ENCODE results near the gene NRG2. TPM values are rescaled to one million over a fixed set of nuclear protein-coding genes. Genes with fewer than 3 reads are reported as not detected.

NRG2 gene
- total RNA-seq, 2 experiments from 2014 or later = 0.08 to 0.17 TPM

GRCh38 chr5:139985733-139986132 lies 57.4 kb downstream of the NRG2 start:
- TF ChIP-seq, protein P1, sequence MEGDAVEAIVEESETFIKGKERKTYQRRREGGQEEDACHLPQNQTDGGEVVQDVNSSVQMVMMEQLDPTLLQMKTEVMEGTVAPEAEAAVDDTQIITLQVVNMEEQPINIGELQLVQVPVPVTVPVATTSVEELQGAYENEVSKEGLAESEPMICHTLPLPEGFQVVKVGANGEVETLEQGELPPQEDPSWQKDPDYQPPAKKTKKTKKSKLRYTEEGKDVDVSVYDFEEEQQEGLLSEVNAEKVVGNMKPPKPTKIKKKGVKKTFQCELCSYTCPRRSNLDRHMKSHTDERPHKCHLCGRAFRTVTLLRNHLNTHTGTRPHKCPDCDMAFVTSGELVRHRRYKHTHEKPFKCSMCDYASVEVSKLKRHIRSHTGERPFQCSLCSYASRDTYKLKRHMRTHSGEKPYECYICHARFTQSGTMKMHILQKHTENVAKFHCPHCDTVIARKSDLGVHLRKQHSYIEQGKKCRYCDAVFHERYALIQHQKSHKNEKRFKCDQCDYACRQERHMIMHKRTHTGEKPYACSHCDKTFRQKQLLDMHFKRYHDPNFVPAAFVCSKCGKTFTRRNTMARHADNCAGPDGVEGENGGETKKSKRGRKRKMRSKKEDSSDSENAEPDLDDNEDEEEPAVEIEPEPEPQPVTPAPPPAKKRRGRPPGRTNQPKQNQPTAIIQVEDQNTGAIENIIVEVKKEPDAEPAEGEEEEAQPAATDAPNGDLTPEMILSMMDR (IDR thresholded peaks at IDR 0.05) = no peak
- Histone ChIP-seq H3K27me3 (ENCODE audit: control insufficient read depth in 1 of 2, insufficient read depth in 2 of 2, low read length in 2 of 2) (peaks cover 21 to 22% of the 10 kb centered on the region in 2 experiments), H3K4me3 (ENCODE audit: low read length) (no peak overlapping the region), H3K4me1 (ENCODE audit: insufficient read depth, low read length) (no peaks in the 10 kb centered on the region), H3K36me3 (ENCODE audit: insufficient read depth, low read length) (no peaks in the 10 kb centered on the region), H3K27ac (ENCODE audit: low read depth in 1 of 2, low read length in 2 of 2) (no peak overlapping the region), H3K9me3 (ENCODE audit: control insufficient read depth in 1 of 2, insufficient read depth in 1 of 2, low read length in 2 of 2) (no peaks in the 10 kb centered on the region)
- Mint-ChIP-seq H3K9me3 (no peaks in the 10 kb centered on the region), H3K4me3 (no peak overlapping the region), H3K27me3 (peaks cover 44% of the 10 kb centered on the region), H3K4me1 (ENCODE audit: low read depth) (no peaks in the 10 kb centered on the region), H3K36me3 (ENCODE audit: low read depth) (no peaks in the 10 kb centered on the region), H3K27ac (no peak overlapping the region)
- DNase-seq = peak in 1 of 14 experiments; percentile 9
- ChIA-PET CTCF (interaction anchor here (1.6 kb wide), 1 partner anchor 17 kb away, joined by 7 read pairs; no protein-coding TSS in a partner anchor), POLR2A (no interaction called here)
- no peak for ATAC-seq (ENCODE audit: poor library complexity)
- intact Hi-C loops (cut with DNase I, micrococcal nuclease) = no loop called here

- H3K4me3 ChIP-seq (ENCODE audit: low read length) = no peak overlapping the region
- intact Hi-C loops (cut with DNase I, micrococcal nuclease) = no loop called here
- ChIA-PET POLR2A (no interaction called here), CTCF (interaction anchor here (1.6 kb wide), 1 partner anchor 16 kb away, joined by 7 read pairs; no protein-coding TSS in a partner anchor)
- Mint-ChIP-seq H3K27me3 (peaks cover 49% of the 10 kb centered on the region), H3K27ac (no peak overlapping the region), H3K4me3 (no peak overlapping the region), H3K4me1 (ENCODE audit: low read depth) (no peaks in the 10 kb centered on the region), H3K9me3 (no peaks in the 10 kb centered on the region), H3K36me3 (ENCODE audit: low read depth) (no peaks in the 10 kb centered on the region)
- TF ChIP-seq, protein P1 (IDR thresholded peaks at IDR 0.05) = no peak
- H3K36me3 ChIP-seq (ENCODE audit: insufficient read depth, low read length) = no peaks in the 10 kb centered on the region
- no peak overlapping the region for H3K27ac ChIP-seq (ENCODE audit: low read depth in 1 of 2, low read length in 2 of 2)
- H3K4me1 ChIP-seq (ENCODE audit: insufficient read depth, low read length) = no peaks in the 10 kb centered on the region
- H3K9me3 ChIP-seq (ENCODE audit: control insufficient read depth in 1 of 2, insufficient read depth in 1 of 2, low read length in 2 of 2) = no peaks in the 10 kb centered on the region
- ATAC-seq (ENCODE audit: poor library complexity) (no peak), DNase-seq (no peak)
- H3K27me3 ChIP-seq (ENCODE audit: control insufficient read depth in 1 of 2, insufficient read depth in 2 of 2, low read length in 2 of 2) = peaks cover 21 to 22% of the 10 kb centered on the region in 2 experiments
Measured at GRCh38 chr5:139985290-139985689, 57.8 kb downstream of the NRG2 start.

DNA sequence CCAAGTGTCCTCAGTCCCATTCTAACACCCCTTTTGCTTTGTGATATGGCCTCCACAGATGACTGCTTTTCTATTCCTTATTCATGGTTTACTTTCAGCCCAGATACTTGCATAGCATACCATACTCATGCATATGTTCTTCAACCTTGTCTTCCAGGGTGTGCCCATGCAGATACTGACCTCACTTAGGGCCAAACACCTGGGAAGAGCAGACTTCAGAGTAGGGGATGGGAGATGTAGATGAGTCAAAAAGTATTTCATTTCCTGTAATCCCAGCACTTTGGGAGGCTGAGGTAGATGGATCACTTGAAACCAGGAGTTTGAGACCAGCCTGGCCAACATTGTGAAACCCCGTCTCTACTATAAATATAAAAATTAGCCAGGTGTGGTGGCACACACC lies 58.3 kb downstream of the NRG2 start:
- H3K36me3 ChIP-seq (ENCODE audit: insufficient read depth, low read length) = no peaks in the 10 kb centered on the region
- no peak overlapping the region for H3K4me3 ChIP-seq (ENCODE audit: low read length)
- ChIA-PET CTCF (no interaction called here), POLR2A (no interaction called here)
- DNase-seq = no peak
- H3K4me1 ChIP-seq (ENCODE audit: insufficient read depth, low read length) = no peaks in the 10 kb centered on the region
- no peak overlapping the region for H3K27ac ChIP-seq (ENCODE audit: low read depth in 1 of 2, low read length in 2 of 2)
- H3K27ac Mint-ChIP-seq = no peak overlapping the region
- no peak for ATAC-seq (ENCODE audit: poor library complexity)
- intact Hi-C loops (cut with DNase I, micrococcal nuclease) = no loop called here
- peaks cover 21 to 22% of the 10 kb centered on the region in 2 experiments for H3K27me3 ChIP-seq (ENCODE audit: control insufficient read depth in 1 of 2, insufficient read depth in 2 of 2, low read length in 2 of 2)
- H3K4me3 Mint-ChIP-seq = no peak overlapping the region
- TF ChIP-seq, protein P1 (IDR thresholded peaks at IDR 0.05) = no peak
- H3K27me3 Mint-ChIP-seq = peaks cover 53% of the 10 kb centered on the region
- H3K9me3 ChIP-seq (ENCODE audit: control insufficient read depth in 1 of 2, insufficient read depth in 1 of 2, low read length in 2 of 2) = no peaks in the 10 kb centered on the region
- H3K4me1 Mint-ChIP-seq (ENCODE audit: low read depth) = no peaks in the 10 kb centered on the region
- no peaks in the 10 kb centered on the region for H3K36me3 Mint-ChIP-seq (ENCODE audit: low read depth)
- H3K9me3 Mint-ChIP-seq = no peaks in the 10 kb centered on the region
